ENCODE measurements around the gene PITHD1. TPM values are rescaled to one million over a fixed set of nuclear protein-coding genes. Genes with fewer than 3 reads are reported as not detected.
"Not testable (repeated sequence)": the region's sequence is repeated elsewhere in the genome, so short reads cannot be mapped to it uniquely, and the experiment has no call there.

Gene PITHD1
- total RNA-seq, 6 donors from 2014 or later, result 29.5 to 57.0 (median 45.1) TPM

DNA sequence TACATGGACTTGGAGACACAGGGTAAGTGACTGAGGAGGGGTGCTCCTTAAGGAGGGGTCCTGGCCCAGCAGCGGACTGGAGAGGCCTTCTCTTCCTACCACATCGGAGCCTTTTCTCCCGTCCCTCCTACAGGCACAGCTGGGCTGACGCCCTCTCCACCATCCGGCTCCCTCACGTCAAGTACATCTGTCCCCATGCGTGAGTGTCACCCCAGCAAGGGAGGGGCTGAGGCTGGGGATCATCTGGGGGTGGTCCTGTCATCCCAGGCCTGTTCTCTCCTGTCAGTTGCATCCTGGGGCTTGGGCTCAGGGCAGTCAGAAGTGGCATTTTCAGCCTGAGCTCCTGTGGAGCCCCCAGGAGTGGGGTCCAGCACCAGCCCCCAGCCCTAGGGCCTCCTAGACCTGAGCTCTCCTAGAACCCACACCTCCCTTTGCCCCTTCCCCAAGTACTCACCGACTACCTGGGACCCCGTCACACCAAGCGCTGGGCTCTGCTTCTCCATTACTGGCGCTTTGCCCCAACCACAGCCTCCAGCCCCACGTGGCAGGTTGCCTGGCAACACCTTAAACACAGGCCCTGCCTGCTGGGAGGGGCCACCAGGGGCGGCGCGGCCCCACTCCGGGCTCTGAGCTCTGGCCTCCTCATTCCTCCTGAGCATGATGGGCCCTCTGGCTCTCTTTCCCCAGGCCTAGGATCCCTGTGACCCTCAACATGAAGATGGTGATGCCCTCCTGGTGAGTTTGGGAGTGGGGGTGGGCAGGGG lies 15.0 kb downstream of the PITHD1 start:
- 55 to 60% methylated on average over 16 of the region's 16 CpGs for WGBS, 2 donors
- no peaks in the 10 kb centered on the region for H3K27me3 ChIP-seq
- H3K4me3 ChIP-seq, result peak overlapping the region in 2 of 4 donors; percentile 58 to 89
- ATAC-seq (ENCODE audit: low FRiP score in 2 of 2), result peak; percentile 20 to 52
- H3K36me3 ChIP-seq, result peaks cover 9 to 55% (median 38%) of the 10 kb centered on the region in 4 donors
- H3K4me1 ChIP-seq, result peaks cover 26 to 54% (median 33%) of the 10 kb centered on the region in 4 donors
- no peaks in the 10 kb centered on the region for H3K9me3 ChIP-seq
- H3K27ac ChIP-seq, result peak overlapping the region in 3 of 4 donors; percentile 26 to 30 (median 27)
- TF ChIP-seq POLR2A (IDR thresholded peaks at IDR 0.05) (peak in 1 of 4 donors; percentile 26), EP300 (IDR thresholded peaks at IDR 0.05) (no peak), POLR2AphosphoS5 (IDR thresholded peaks at IDR 0.05) (no peak)
- TF ChIP-seq, protein P1, sequence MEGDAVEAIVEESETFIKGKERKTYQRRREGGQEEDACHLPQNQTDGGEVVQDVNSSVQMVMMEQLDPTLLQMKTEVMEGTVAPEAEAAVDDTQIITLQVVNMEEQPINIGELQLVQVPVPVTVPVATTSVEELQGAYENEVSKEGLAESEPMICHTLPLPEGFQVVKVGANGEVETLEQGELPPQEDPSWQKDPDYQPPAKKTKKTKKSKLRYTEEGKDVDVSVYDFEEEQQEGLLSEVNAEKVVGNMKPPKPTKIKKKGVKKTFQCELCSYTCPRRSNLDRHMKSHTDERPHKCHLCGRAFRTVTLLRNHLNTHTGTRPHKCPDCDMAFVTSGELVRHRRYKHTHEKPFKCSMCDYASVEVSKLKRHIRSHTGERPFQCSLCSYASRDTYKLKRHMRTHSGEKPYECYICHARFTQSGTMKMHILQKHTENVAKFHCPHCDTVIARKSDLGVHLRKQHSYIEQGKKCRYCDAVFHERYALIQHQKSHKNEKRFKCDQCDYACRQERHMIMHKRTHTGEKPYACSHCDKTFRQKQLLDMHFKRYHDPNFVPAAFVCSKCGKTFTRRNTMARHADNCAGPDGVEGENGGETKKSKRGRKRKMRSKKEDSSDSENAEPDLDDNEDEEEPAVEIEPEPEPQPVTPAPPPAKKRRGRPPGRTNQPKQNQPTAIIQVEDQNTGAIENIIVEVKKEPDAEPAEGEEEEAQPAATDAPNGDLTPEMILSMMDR (IDR thresholded peaks at IDR 0.05), result no peak
- DNase-seq, result peak; percentile 79 to 90

DNA sequence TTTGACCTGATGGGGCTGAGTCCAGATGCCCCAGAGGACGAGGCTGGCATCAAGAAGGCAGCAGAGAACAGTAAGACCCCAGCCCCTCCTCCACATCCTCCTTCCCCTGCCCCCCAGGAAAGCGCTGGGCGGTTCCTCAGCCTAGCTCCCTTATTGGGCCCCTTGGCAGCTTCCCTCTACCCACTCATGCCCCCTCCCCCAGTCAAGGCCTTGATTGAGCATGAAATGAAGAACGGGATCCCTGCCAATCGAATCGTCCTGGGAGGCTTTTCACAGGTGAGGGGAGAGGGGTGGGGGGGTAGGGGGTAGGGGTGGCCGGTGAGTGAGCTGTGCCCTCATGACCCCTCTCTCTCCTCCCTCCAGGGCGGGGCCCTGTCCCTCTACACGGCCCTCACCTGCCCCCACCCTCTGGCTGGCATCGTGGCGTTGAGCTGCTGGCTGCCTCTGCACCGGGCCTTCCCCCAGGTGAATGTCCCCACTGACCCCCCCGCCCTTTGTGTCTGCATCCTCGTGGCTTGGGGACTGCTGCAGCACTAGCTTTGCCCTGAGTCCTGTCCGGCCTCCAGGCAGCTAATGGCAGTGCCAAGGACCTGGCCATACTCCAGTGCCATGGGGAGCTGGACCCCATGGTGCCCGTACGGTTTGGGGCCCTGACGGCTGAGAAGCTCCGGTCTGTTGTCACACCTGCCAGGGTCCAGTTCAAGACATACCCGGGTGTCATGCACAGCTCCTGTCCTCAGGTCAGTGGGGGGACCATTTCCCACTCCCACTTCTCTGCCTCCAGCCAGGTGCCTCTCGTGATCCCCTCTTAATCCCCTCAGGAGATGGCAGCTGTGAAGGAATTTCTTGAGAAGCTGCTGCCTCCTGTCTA lies 15.9 kb downstream of the PITHD1 start:
- peaks cover 32 to 63% (median 41%) of the 10 kb centered on the region in 4 donors for H3K4me1 ChIP-seq
- no peaks in the 10 kb centered on the region for H3K27me3 ChIP-seq
- H3K9me3 ChIP-seq, result no peaks in the 10 kb centered on the region
- H3K36me3 ChIP-seq, result peaks cover 9 to 55% (median 37%) of the 10 kb centered on the region in 4 donors
- 63 to 77% methylated on average over 9 to 17 of the region's 21 CpGs for WGBS, 2 donors
- TF ChIP-seq POLR2A (IDR thresholded peaks at IDR 0.05), result no peak
- TF ChIP-seq EP300 (IDR thresholded peaks at IDR 0.05), result no peak
- TF ChIP-seq, protein P1 (IDR thresholded peaks at IDR 0.05), result no peak
- no peak for TF ChIP-seq POLR2AphosphoS5 (IDR thresholded peaks at IDR 0.05)
- DNase-seq, result peak in 1 of 2 donors; percentile 75
- ATAC-seq (ENCODE audit: low FRiP score in 2 of 2), result no peak
- no peak overlapping the region for H3K4me3 ChIP-seq
- peak overlapping the region in 3 of 4 donors; percentile 26 to 30 (median 27) for H3K27ac ChIP-seq

DNA sequence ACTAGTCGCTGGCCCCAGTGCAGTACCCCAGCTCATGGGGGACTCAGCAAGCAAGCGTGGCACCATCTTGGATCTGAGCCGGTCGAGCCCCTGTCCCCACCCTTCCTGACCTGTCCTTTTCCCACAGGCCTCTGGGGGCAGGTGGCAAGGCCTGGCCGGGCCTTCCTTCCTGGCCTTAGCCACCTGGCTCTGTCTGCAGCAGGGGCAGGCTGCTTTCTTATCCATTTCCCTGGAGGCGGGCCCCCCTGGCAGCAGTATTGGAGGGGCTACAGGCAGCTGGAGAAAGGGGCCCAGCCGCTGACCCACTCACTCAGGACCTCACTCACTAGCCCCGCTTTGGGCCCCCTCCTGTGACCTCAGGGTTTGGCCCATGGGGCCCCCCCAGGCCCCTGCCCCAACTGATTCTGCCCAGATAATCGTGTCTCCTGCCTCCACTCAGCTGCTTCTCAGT lies 16.5 kb downstream of the PITHD1 start:
- DNase-seq, result peak in 1 of 2 donors; percentile 50
- not testable (repeated sequence) for ATAC-seq (ENCODE audit: low FRiP score in 2 of 2); H3K27me3 ChIP-seq; H3K4me3 ChIP-seq; H3K9me3 ChIP-seq
- Histone ChIP-seq H3K36me3 (peaks cover 9 to 55% (median 37%) of the 10 kb centered on the region in 4 donors), H3K4me1 (peaks cover 39 to 69% (median 47%) of the 10 kb centered on the region in 4 donors), H3K27ac (peak overlapping the region in 1 of 4 donors; percentile 16)
- 82 to 97% methylated on average over 4 to 7 of the region's 9 CpGs for WGBS, 2 donors

DNA sequence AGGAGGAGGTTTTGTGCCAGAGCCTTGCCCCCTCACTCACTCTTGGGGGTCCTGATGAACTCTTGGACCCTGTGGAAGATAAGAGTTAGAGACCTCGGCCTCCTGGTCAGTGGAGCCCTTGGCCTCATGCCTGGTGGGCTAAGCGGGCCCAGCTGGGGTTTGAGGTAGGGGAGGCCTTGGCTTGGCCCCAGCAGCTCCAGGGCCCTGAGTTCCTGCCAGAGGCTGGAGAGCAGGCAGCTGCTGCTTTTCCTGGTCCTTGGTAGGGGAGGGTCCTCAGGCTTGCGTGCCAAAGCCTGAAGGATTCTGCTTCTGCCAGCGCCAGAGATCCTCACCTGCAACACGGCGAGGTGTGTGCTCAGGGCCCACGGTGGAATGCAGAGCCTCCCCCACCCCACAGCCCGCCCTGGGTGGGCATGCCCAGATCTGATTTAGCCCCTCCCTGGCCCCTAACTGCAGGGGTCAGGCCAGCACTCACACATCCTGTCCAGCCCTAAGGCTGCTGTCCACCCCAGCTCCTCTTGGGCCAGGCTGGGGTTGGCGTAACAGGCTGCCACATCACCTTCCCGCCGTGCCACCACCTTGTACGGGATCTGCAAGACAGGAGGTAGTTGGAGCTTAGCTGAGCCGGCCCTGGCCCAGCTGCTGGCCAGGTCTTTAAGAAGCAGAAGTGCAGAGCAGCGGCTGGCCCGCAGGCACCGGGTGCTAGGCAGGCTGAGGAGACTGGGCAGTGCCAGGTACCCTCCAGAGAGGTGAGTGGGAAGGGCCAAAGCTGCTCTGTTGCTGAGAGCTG lies 17.7 kb downstream of the PITHD1 start:
- no peak overlapping the region for H3K4me3 ChIP-seq
- peak overlapping the region in 2 of 4 donors; percentile 0 to 40 for H3K27ac ChIP-seq
- no peaks in the 10 kb centered on the region for H3K27me3 ChIP-seq
- WGBS, 2 donors, result 52 to 84% methylated on average over 8 to 10 of the region's 16 CpGs
- peak in 1 of 2 donors; percentile 79 for DNase-seq
- H3K36me3 ChIP-seq, result peaks cover 9 to 55% (median 37%) of the 10 kb centered on the region in 4 donors
- H3K4me1 ChIP-seq, result peaks cover 35 to 69% (median 41%) of the 10 kb centered on the region in 4 donors
- no peak for TF ChIP-seq EP300 (IDR thresholded peaks at IDR 0.05)
- TF ChIP-seq, protein P1 (IDR thresholded peaks at IDR 0.05), result no peak
- no peak for TF ChIP-seq POLR2A (IDR thresholded peaks at IDR 0.05)
- no peak for TF ChIP-seq POLR2AphosphoS5 (IDR thresholded peaks at IDR 0.05)
- H3K9me3 ChIP-seq, result no peaks in the 10 kb centered on the region
- no peak for ATAC-seq (ENCODE audit: low FRiP score in 2 of 2)

Data from upper lobe of left lung (tissue), 6 donors.